Fibroblast of lung (primary cell): ENCODE measurements around the gene EXOC2.

Experiments used
- CTCF ChIP-seq, 2 donors: IDR thresholded peaks in 1 of 2; conservative IDR thresholded peaks in 1 of 2; 1 replicate in 1 of 2; 2 replicates in 1 of 2; pipeline ENCODE4 v1.5.1; 2011 to 2012; ENCODE audit warnings: low read length in 2 of 2, control low read depth in 1 of 2, inconsistent platforms in 1 of 2, low read depth in 1 of 2, mild to moderate bottlenecking in 1 of 2
- EZH2 ChIP-seq: IDR thresholded peaks from 2 replicates; pipeline ENCODE4 v1.5.1; 2012; ENCODE audit warnings: low read length, control low read depth, mild to moderate bottlenecking; ENCODE audit errors: missing control alignments

- TF ChIP-seq EZH2: no peak
- no peak for TF ChIP-seq CTCF (conservative IDR thresholded peaks at IDR 0.05 in 1 of 2, IDR thresholded peaks at IDR 0.05 in 1 of 2; ENCODE audit: low read depth in 1 of 2, low read length in 2 of 2)
Measured at GRCh38 chr6:710601-711571, 17.9 kb upstream of the EXOC2 start.
